ENCODE results near the gene DIABLO.

The DIABLO gene

GRCh38 chr12:122200541-122201175 is 25.2 kb downstream of the DIABLO start:
- no peak for TF ChIP-seq CTCF (IDR thresholded peaks at IDR 0.05; ENCODE audit: extremely low read depth, insufficient read depth, missing control alignments)
- in situ Hi-C loops (cut with MboI; ENCODE audit: low pct_unique_long_range_greater_than_20kb, low sequenced_read_pairs, unreplicated experiment): no loop called here
- no peak for DNase-seq (ENCODE audit: low spot score)

DNA sequence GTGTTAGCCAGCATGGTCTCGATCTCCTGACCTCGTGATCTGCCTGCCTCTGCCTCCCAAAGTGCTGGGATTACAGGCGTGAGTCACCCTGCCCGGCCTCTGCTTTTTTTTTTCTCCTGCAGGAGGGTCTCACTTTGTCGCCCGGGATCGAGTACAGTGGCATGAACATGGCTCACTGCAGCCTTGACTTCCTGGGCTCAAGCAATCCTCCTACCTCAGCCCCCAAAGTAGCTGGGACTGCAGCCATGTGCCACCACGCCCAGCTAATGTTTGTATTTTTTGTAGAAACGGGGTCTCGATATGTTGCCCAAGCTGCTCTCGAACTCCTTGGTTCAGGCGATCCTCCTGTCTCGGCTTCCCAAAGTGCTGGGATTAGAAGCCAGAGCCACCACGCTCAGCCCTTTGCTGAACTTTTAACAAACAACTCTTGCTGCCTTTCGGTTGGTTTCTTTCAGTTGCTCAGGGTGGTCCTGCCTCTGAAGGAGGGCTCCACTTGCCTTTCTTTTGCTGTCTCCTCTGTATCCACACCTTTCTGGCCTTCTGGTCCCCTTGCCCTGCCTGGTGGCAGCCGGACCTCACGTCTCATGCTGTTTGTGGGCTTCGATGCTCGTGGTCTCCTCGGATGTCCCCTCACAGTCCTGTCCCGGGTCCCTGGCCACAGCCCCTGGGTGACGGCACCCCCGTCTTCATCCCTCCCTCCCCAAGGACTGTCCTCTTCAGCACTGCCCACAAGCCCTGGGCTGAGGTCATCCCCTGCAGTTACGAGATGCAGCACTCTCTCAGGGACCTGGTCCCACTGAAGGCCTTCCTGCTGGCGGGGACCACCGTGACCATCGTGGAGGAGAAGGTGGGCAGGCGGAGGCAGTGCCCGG is 26.1 kb downstream of the DIABLO start:
- TF ChIP-seq CTCF (IDR thresholded peaks at IDR 0.05; ENCODE audit: extremely low read depth, insufficient read depth, missing control alignments): no peak
- in situ Hi-C loops (cut with MboI; ENCODE audit: low pct_unique_long_range_greater_than_20kb, low sequenced_read_pairs, unreplicated experiment): no loop called here
- DNase-seq (ENCODE audit: low spot score): no peak

GRCh38 chr12:122197612-122197966 is 28.3 kb downstream of the DIABLO start:
- in situ Hi-C loops (cut with MboI; ENCODE audit: low pct_unique_long_range_greater_than_20kb, low sequenced_read_pairs, unreplicated experiment): no loop called here
- no peak for TF ChIP-seq CTCF (IDR thresholded peaks at IDR 0.05; ENCODE audit: extremely low read depth, insufficient read depth, missing control alignments)
- no peak for DNase-seq (ENCODE audit: low spot score)

GRCh38 chr12:122195405-122195804 is 30.4 kb downstream of the DIABLO start:
- in situ Hi-C loops (cut with MboI; ENCODE audit: low pct_unique_long_range_greater_than_20kb, low sequenced_read_pairs, unreplicated experiment): no loop called here
- TF ChIP-seq CTCF (IDR thresholded peaks at IDR 0.05; ENCODE audit: extremely low read depth, insufficient read depth, missing control alignments): no peak
- no peak for DNase-seq (ENCODE audit: low spot score)

- in situ Hi-C loops (cut with MboI; ENCODE audit: low pct_unique_long_range_greater_than_20kb, low sequenced_read_pairs, unreplicated experiment): no loop called here
- no peak for DNase-seq (ENCODE audit: low spot score)
- no peak for TF ChIP-seq CTCF (IDR thresholded peaks at IDR 0.05; ENCODE audit: extremely low read depth, insufficient read depth, missing control alignments)
These were observed 31.0 kb downstream of the DIABLO start for GRCh38 chr12:122194804-122195203.

- no peak for TF ChIP-seq CTCF (IDR thresholded peaks at IDR 0.05; ENCODE audit: extremely low read depth, insufficient read depth, missing control alignments)
- DNase-seq (ENCODE audit: low spot score): no peak
- in situ Hi-C loops (cut with MboI; ENCODE audit: low pct_unique_long_range_greater_than_20kb, low sequenced_read_pairs, unreplicated experiment): no loop called here
These were observed 33.4 kb downstream of the DIABLO start for GRCh38 chr12:122192441-122192840.
